ENCODE measurements around the gene MYD88.

Gene MYD88

DNA sequence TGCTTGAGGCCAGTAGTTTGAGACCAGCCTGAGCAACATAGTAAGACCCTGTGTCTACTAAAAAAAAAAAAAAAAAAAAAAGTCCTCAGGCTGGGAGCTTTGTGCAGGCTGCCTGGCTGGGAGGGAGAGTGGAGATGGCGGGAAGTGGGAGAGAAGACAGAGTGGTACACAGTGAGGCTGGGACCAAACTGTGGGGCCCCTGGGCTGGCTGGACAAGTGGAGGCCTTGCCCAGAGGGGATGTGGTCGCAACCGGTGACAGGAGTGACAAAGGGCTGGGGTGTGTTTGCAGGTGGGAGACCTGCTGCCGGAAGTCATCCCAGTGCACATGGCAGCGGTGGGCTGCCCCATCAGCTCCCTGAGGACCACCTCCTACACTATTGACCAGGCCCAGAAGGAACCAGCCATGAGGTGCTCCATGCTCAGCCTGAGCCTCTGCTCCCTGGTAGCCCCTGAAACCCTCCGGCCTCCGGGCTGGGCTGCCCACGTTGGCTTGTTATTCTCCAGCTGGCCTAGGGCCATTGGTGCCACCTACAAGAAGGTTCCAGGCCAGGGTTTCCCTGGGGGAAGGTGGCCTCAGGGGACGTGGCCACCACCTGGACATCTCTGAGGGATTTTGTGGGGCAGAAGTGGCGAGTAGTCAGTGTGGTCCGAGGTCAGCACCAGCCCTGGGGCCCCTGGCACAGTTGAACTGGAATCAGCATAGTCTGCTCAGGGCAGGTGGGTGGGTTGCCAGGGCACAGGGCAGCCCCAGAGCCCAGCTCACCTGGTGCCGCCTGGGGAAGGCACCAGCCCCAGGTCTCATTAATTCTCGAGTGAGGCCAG is 24.2 kb upstream of the MYD88 start:
- DNase-seq = no peak

DNA sequence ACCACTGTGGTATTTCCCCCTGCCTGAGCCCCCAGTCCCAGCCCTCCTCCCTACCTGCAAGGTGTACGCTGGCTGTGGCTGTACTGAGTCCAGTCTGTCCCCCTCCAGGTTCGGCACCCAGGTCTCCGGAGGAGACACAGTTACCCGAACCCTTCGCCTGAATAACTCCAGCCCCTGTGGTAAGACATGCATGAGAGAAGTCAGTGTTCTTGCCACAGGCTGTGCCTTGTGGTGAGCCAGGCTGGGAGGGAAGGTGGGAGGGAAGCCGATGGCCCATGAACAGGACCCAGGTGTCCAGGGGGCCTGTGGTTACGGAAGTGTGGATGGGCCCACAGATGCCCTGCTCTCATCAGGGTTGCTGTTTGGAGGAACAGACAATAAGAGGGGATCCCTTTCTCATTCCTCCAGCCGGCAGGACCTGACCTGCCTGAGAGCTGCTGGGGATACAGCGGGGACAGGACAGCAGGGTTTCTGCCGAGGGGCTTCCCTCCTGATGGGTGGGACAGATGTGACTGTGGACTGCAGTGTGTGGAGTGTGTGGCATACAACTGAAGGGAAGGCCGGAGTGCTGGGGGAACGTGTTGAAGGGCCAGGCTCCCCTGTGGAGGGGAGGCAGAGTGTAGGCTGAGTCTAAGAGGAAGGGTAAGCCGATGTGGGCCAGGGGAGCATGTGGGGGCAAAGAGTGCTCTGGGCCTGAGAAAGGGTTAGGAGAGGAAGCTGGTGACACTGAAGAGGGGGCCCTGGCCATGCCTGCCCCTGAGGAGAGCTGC is 23.4 kb upstream of the MYD88 start:
- DNase-seq = no peak

DNA sequence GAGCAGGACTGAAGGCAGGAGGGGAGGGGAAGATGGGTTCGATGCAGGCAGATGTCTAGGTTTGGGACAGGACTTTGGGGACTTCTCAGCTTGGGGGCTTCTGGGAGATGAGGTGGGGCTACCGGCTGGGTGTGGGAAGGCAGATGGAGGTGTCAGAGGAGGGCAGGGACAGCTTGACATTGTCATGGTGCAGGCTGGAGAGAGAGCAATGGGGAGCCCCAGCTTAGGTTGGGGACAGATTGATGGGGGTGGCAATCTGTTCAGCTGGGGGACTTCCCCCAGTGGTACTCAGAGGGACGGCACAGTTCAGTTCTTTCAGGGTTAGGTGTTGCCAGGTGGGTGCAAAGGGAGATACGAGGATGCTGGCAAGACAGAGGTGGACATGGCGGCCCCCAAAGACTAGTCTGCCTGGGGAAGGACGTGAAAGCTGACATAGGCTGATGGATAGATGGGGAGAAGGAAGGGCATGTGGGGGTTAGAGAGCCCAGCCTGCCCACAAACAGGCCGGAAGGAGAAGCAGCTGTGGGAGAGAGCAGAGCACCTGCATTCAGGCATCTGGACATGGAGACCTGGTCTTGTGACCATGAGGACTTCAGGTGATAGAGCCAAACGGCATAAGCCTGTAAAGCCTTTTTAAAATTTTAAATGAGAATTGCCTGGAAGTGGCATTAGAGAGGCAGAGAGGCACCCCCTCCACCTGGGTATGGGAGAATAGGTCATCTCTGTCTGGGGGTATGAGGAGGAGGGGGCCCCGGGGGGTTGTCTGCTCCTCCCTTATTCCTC is 22.6 kb upstream of the MYD88 start:
- no peak for DNase-seq

DNA sequence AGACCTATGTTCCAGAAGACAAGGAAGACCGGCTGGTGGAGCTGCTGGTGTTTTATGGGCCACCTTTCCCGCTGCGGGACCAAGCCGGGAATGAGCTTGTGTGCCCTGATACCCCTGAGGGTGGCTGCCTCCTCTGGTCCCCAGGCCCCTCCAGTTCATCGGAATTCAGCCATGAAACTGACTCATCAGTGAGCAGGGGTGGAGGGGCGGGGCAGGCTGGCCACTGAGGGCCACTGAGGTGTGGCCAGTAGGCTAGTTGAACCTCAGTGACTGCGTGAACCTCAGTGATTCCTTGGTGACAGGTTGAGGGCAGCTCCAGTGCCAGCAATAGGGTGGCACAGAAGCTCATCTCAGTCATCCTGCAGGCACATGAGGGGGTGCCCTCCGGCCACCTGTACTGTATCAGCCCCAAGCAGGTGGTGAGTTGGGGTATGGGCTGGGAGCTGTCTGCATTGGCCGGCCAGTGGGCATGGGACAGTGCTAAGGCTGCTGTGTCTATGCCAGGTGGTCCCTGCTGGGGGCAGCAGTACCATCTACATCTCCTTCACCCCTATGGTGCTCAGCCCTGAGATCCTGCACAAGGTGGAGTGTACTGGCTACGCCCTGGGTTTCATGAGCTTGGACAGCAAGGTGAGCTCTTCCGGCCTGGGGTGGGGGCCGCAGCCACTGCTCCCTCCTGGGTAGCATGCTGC is 21.8 kb upstream of the MYD88 start:
- no peak for DNase-seq

DNA sequence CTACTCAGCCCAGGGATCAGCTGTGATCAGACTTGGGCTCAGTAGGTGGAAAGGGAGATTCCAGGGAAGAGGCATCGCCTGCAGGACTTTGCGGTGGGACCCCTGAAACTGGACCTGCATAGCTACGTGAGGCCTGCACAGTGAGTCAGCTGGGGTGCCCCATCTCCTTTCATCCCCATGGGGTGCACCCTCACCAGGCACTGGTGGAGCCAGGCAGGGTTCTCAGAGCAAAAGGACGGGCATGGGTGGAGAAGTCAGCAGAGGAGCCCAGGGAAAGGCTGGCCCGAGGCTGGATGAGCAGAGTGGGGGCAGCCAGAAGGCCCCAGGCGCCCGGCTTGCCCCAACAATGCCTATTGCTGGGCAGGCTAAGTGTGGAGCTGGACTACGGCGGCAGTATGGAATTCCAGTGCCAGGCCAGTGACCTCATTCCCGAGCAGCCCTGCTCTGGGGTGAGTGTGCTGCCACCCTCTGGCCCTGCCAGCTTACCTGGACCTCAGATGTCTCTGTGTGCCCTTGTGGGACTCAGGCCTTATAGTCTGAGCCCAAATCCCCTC is 21.2 kb upstream of the MYD88 start:
- no peak for DNase-seq

DNA sequence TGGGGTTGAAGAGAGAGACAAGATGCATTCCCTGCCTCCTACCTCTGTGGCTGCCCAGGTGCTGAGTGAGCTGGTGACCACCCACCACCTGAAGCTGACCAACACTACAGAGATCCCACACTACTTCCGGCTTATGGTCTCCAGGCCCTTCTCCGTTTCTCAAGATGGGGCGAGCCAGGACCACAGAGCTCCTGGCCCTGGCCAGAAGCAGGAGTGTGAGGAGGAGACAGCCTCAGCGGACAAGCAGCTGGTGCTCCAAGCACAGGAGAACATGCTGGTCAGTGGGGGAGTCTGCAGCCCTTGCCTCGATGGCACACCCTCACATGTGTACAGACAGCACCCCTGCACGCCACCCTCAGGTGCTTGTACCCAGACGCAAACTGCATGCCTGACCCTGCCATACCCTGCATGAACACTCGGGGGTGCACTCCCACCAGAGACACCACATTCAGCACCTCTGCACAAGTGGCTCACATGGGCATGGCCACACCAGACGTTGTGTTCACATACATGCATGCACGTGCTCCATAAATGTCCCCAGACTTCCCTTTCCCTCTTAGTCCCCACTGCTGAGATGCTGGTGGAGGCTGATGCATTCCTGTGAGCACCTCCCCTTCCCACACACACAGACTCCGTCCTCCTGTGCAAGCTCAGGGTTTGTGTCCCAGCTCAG is 20.6 kb upstream of the MYD88 start:
- peak; percentile 68 for DNase-seq

DNA sequence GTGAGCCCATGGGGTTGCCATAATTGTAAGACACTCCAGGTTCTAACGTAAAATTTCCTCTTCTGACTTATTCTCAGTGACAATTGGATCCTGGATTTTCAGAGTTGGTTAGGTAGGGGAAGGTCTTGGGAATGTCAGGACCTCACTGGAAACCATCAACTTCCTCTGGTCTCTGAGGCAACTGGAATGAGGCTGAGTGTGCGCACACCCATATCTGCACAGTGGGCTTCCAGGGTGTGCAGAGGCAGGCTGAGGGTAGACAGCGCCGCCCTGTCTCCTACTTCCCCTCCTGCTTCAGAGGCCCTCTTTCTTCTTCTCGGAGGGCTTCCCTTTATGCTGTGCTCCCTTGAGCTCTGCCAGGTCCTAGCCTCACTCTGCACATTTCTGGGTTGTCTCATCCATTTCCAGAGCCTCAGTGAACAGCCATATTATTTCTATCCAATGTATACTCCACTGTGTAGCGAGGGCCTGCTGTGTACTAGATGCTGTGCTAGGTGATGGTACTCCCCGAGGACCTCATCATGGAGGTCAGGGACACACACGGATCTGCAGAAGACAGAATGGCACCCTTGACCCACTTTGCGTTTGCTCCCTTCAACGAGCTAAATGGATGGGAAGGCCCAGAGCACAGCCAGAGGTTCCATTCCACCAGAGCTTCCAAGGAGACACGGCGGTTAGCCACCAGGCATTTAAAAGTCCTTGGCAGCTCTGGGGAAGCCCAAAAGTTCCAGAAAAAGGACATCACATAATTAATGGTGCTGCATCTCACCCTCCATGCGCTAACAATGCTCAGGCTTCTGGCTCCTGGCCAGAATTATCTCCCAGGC is 19.8 kb upstream of the MYD88 start:
- DNase-seq = no peak

DNA sequence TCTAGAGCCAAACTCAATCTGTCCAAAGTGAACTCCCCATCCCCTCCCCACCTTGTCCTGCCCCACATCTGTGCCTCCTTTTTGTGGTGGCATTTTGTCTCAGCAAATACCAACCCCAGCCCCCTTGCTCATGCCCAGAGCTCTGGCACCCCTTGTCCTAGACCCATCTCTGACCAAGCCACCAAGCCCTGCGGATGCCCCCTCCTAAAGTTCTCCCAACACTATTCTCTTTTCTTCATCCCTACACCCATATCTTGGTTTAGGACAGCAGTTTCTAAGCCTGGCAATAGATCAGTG is 19.3 kb upstream of the MYD88 start:
- no peak for DNase-seq

DNA sequence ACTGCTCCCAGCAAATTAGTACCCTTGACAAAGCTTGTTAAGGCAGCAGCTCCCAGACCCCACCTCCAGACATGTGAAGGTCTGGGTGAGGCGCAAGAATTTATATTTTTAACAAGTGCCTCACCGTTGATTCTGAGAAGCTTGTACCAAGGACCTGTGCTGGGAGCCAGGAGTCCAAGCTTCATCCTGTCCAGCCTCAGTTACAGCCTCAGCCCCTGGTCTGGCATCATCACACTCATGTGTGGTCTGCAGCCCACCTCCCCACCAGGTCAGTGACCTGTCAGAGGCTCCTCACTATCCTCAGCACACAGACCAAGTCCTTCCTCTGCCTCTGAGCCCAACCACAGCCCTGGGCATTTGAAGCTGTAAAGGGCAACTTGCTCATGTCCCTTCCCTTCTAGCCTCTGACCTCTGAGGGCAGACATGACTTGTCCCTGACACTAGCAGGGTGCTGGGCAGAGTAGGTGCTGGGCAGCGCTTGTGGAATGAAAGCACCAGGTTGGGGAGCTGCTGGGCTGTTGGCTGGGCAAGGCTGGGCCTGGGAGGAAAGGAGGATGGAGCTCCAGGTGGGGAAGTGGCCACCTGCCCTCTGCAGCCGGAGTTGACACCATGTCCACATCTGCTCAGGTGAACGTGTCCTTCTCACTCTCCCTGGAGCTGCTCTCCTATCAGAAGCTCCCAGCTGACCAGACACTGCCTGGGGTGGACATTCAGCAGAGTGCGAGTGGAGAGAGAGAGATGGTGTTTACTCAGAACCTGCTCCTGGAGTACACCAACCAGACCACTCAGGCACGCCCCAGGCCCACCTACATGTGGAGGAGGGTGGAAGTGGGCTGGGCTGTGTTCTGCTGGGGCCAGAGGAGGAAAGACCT is 18.4 kb upstream of the MYD88 start:
- DNase-seq = no peak

DNA sequence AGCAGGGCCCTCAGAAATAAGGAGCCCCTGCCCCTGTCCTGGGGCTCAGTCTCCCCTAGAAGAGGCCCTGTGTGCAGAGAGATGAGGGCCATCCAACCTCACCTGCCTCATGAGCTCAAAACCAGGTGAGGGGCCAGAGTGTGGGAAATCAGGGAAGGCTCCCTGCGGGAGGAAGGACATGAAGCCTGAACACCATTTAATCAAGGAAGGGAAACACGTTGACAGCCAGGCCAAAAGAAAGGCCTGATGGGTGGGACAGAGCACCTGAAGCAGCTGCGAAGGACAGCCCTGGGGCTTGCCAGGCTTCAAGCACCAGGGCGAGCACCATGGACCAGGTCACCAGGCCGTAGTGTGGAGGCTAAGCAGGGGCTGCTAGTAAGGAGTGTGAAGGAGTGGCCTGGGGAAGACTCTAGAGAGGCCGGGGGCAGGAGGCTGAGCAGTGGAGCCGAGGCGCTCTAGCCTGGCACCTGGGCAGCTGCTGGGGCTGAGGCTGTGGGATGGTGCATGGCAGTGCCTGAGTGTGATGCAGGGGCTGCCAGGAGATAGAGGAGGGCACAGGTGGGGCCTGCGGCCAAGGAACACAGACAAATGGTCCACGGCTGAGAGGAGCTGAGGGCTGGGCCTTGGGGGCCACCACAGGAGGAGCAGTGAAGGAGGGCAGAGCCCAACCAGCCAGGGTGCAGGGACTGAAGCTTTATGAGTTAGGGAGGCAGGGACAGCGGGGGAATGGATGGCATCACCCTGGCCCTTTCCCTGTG is 17.6 kb upstream of the MYD88 start:
- DNase-seq = no peak

DNA sequence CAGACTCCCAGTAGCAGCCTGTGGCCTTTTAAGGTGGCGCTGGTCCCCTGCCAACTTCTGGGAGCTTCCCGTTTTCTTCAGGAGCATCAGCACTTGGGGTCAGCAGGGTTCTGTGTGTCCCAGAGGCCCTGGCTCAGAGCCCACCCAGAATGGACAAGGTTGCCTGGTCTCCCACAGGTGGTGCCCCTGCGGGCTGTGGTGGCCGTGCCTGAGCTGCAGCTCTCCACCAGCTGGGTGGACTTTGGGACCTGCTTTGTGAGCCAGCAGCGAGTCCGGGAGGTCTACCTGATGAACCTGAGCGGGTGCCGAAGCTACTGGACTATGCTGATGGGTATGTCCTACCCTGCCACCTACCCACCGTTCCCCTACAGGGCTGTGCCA is 17.0 kb upstream of the MYD88 start:
- no peak for DNase-seq

DNA sequence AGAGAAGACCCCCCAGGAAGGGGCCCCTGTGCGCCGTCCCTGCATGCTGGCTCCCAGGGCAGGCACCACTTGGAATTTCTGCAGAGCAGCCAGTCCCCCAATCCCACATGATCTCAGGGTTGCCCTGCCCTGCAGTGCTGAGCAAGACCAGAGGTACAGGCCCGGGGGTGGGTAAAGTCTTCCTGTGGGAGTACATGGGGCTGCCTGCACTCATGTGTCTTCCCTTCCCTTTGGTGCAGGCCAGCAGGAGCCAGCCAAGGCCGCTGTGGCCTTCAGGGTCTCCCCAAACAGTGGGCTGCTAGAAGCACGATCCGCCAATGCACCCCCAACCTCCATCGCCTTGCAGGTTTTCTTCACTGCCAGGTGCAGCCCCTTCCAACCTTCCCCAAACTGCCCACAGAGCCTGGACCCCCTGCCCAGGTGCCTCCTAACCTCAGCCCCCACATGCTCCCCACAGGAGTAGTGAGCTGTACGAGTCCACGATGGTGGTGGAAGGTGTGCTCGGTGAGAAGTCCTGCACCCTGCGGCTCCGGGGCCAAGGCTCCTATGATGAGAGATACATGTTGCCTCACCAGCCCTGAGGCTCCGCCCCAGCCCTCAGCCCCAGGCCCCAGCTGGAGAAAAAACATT is 16.5 kb upstream of the MYD88 start:
- DNase-seq = no peak

DNA sequence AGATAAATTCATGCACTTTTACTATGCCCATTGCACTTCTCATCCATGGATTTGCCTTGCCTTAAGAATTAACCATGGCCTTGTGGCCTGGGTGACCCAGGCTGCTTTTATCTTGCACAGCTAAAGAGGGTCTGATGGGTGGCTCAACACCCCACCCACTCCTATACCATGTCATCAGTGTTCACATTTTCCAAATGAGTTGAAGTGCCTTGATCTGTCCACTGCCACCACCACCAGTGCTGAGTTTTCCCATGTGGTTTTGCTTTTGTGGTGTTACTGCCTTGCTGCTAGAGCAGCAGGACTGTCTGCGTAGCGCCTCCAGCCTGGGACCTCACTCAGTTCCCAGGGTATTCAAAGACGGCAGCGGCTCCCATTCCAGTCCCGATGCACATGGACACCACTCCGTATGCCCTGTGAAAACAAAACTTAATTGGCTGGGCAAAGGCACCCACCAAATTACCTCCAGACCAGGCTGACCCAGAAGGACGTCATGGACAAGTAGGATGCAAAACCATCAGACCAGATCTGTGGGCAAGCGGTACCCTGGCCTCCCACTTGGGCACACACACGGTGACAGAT is 15.7 kb upstream of the MYD88 start:
- no peak for DNase-seq

DNA sequence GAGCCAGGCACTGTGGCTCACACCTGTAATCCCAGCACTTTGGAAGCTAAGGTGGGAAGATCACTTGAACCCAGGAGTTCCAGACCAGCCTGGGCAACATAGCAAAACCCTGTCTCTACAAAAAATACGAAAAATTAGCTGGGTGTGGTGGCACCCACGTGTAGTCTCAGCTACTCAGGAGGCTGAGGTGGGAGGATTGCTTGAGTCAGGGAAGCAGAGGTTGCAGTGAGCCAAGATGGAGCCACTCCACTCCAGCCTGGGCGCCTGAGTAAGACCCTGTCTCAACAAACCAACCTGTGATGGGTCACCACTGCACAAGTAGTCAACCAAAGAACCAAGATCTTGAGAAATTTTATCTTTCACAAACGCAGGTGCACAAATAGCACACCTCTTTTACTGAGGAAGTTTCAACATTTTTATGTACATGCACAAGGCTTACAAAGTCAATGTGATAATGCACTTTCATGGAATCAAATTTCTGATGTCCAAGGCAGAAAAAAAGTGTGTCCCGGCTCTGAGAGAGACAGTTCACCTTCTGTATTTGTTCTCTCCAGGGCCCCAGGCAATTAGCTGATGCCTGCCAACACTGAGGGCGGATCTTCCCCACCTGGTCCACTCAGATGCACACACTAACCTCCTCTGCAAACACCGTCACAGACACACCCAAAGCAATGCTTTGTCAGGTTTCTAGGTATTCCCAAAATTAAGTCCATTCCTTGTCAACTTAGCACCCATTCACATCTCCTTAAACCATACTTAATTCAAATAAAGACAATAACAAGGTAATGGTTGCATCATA is 13.9 kb upstream of the MYD88 start:
- no peak for DNase-seq

DNA sequence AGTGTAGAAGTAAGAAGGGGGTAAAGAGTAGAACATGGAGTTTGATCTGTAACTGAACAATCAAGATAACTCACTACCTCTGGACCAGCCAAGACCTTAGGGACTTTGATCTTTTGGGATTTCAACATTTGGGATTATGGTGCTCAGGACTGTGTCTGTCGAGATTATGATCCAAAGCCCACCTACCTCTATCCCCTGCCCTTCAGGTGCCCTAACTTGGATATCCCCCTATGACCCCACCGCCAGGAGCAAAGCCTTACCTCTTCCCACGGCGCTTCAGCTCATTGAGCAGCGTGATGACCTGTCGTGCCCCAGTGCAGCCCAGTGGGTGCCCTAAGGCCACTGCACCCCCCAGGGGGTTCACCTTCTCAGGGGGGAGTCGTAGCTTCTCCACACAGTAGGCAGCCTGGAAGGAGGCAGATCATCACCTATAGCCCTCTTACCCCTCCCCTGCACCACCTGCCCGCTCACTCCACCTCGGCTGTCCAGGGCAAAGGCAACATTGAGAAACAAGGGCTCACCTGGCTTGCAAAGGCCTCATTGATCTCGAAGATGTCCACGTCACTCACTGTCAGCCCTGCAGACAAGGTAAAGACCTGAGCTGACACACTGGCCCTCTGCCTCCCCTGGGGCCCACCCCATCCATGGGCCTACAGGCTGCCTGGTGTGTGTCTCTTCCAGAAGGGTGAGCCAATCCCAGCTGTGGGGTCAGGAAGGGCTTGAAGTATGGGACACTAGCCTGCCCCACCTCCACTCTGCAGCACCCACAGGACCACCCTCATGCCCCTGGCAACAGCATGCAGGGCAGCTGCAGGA is 12.9 kb upstream of the MYD88 start:
- DNase-seq = no peak

DNA sequence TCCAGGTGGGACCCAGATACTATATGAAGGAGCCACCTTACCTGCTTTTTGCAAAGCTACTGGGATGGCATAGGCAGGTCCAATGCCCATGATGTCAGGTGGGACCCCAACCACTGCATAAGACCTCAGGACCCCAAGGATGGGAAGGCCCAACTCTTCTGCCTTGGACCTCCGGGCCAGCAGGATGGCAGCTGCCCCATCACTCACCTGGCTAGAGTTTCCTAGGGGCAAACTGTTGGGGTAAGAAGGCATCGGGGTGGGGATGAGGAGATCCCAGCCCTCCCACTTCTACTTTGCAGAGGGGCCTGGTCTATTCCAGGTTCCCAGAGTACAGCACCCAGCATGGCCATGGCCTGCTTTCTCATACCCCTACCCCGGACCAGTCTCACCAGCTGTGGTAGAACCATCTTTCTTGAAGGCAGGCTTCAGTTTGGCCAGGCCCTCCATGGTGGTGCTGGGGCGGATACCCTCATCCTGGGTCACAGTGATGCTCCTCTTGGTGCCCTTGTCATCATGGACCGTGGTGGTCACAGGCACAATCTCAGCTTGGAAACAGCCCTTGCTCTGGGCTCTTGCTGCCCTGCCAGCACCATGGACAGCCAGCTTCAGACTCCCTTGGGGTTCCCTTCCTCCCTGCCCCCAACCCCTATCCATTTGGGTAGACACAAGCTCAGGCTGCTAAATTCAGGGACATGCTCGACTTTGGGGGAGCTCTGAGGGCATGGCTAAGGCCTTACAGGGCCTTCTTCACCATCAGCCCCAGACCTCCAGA is 12.2 kb upstream of the MYD88 start:
- no peak for DNase-seq
